GM19023 (cell line): ENCODE data around the gene GBA3.

ENCODE experiments used
- ATAC-seq: cut with Tn5 transposase; IDR thresholded peaks from one replicate; pipeline ENCODE4 v1.9.1; 2021; ENCODE audit warnings: mild to moderate bottlenecking, moderate library complexity; ENCODE audit not compliant: unreplicated experiment

The GBA3 gene

GRCh38 chr4:22778547-22779163, 85.9 kb downstream of the GBA3 start:
- ATAC-seq, result no peak

DNA sequence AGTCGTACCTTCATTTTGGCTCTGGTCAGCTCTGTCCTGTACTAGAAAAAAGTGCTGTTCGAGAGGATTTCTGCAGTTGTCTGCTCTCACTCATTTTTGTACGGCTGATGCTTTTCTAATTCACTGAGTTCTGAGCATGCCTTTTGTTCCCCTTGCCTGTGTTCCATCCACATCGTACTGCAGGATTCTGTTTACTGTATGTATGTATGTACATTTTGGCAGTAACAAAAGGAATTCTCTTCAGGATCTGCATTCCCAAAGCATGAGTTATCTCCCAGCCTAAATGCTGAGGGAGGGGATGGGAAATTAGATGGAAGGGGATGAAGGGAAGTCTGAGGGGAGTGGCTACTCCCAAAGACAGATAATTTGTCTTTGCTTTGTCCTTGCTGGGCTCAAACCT, 87.6 kb downstream of the GBA3 start:
- ATAC-seq, result no peak

DNA sequence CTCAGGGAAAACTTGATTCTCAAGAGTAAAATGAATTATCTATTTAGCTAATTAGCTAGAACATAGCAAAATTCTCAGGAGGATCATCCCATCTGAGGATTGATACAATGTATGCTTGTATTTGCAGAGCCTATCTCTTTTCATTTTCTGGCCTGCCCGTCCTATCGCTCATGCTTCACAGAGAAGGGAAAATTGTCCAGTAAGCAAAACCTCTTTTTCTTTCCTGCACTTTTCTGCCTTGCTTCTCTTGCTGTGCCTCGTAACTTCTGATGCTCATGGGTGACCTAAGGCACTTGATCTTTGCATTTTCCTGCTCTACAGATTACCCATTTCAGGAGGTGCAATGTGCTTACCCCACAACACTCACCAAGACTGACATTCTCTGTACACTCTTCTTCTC, 88.1 kb downstream of the GBA3 start:
- ATAC-seq, result no peak

DNA sequence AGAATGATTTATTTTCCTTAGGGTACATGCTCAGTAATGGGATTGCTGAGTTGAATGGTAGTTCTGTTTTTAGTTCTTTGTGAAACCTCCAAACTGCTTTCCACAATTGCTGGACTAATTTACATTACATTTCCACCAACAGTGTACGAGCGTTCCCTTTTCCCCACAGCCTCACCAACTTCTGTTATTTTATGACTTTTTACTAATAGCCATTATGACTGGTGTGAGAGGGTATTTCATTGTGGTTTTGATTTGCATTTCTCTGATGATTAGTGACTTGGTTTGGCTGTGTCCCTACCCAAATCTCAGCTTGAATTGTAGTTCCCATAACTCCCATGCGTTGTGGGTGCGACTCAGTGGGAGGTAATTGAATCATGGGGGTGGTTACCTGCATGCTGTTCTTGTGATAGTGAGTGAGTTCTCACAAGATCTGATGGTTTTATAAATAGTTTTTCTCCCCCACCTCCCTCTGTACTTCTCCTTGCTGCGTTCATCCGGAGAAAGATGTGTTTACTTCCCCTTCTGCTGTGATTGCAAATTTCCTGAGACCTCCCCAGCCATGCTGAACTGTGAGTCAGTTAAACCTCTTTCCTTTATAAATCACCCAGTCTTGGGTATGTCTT, 95.1 kb downstream of the GBA3 start:
- ATAC-seq, result no peak

DNA sequence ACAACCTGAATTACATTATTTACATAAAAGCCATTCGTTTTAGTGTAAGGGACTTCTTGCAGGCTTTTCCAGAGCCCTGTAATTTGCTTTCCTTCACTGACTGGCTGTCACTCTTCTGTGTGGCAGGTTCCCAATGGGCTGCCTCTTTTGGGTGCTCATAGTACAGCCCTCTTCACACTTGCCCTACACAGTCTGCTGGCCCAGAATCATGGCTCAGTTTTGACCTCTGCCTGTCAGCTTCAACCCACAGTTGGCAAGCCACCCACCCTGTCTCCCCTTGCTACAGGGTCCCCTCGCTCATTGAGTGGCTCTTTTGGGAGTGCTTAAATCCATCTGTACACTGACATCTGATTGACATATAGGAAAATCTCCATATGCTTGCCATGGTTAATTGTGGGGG, 97.9 kb downstream of the GBA3 start:
- ATAC-seq, result no peak

DNA sequence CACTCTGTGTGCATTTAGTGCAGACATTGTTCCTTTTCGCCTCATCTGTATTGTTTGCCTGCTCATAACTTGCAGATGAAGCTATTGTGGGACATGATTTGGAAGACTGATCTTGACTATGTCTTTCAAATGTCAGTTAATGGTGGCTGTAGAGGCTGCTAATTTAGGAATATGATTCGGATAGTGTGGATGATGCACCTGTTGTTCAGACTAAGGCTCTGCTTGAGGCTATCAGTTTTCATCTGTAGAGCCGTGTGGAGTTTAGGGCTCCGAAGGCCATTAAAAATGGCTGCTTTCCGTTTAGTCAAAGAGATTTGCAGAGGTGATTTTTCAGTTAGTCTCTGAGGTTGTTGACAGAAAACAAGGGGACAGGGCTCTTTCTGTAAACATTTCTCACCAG, 102.0 kb downstream of the GBA3 start:
- ATAC-seq, result no peak

- ATAC-seq, result no peak
Observed at GRCh38 chr4:22801391-22801790, 108.7 kb downstream of the GBA3 start.

DNA sequence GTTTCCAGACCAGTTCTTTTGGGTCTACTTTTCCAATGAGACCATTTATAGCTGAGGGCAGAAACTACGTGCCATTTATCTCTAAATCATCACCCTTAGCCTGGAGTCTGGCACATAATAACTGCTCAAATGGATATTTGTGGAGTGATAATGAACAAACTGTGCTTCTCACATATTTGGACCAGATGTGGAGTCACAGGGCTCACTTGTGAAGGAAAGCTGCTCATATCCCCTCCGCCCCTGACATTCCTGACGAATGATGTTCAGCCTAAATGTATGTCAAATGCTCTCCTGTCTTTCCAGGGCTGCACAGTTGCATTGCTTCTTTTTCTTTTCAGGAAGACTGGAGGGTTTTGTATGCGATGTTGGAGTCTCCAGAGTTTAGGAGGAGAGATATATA, 110.1 kb downstream of the GBA3 start:
- ATAC-seq, result no peak

DNA sequence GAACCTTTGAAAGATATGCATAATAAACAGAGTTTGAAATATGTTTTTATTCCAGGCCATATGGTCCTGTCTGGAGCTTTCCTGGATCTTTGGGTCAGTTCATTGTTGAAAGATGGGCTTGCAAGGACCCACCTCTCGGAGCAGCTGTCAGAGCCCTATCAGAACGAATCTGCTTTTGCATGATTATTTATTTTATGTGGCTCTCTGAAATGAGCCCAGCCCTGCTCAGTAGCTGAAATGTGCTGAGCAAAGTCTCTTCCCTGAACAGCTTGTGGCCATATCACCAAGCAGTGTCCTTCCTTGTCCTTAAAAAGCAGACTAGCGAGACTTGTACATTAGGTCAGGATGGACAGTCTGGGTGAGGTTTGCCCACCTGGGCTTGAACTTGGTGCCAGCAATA, 110.8 kb downstream of the GBA3 start:
- no peak for ATAC-seq

- no peak for ATAC-seq
Observed at GRCh38 chr4:22814906-22815305, 122.2 kb downstream of the GBA3 start.

DNA sequence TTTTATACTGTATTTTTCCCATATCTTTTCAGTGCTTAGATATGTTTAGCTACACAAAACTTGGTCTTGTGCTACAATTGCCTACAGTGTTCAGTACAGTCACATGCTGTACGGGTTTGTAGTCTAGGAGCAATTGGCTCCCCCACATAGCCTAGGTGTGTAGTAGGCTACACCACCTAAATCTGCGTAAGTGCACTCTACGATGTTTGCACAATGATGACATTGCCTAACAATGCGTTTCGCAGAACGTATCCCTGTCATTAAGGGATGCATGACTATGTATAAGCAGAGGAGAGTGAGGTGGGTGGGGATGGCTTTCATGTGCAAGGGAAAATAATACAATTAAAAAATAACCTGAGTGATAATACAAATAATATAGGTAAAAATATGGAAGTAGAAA, 131.4 kb downstream of the GBA3 start:
- no peak for ATAC-seq

DNA sequence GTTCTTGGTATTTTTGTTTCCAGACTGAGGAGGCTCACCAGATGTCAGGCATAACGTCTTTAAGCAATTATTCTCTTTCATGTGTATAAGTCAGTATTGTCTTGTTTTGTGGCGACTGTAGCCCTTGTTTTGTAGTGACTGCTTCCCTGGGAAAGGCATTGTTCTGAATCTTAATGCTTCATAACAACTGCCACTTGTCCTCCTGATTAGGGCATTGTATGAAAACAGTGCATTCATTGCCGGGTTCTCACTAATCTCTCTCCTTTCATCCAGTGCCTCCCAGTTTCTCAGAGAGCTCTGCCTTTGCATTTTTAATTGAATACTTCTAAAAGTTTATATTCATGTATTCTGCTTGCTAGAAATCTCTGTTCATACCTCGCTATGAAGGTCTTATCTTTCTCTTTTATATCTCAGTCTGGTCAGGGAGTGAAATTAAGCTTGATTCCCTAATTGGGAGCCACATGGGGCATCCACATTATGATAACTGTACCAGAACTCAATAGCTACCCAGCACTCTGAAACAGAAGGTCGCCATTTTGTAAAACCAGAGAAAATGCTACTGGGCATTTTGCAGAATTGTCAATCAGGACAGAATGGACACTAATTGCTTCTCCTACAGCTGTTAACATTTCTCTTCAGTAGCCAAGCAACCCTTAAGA, 149.8 kb downstream of the GBA3 start:
- ATAC-seq, result no peak

GRCh38 chr4:22848332-22848731, 155.6 kb downstream of the GBA3 start:
- ATAC-seq, result no peak

- ATAC-seq, result no peak
Observed at GRCh38 chr4:22850055-22850454, 157.3 kb downstream of the GBA3 start.

DNA sequence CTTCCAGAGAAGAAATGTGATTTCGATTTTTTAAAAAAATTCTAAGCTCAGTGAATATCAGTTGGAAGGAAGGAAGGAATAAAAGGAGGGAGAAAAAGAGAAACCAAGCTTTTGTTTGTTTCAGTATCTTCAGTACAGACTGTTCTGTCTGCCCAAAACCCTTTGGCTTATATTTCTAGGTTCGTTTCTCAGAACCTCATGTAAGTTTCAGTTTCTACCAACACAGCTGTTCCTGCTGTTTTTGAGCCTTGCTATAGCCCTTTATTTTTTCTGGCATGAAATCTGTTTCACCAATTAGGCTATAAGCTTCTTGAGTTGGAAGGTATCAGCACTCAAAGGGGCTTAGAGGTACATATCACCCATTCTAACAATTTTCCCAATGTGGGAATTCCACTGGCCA, 157.9 kb downstream of the GBA3 start:
- ATAC-seq, result no peak

- no peak for ATAC-seq
Observed at GRCh38 chr4:22857411-22857810, 164.7 kb downstream of the GBA3 start.

GRCh38 chr4:22859318-22859717, 166.6 kb downstream of the GBA3 start:
- no peak for ATAC-seq
